KMS-11 (cell line): ENCODE results near the gene SCFD2.

ENCODE experiments used
- H2AFZ ChIP-seq: fragments of 200-600 bp; sonication (generic); 2 replicates; pipeline ENCODE4 v1.6.1; 2016; ENCODE audit warnings: antibody characterized with exemption, mixed run types, low read depth
- H3K27ac ChIP-seq: fragments of 200-600 bp; sonication (generic); 2 replicates; pipeline ENCODE4 v1.6.1; 2016; ENCODE audit warnings: mild to moderate bottlenecking, mixed run types
- H3K27me3 ChIP-seq: fragments of 200-600 bp; sonication (generic); 2 replicates; pipeline ENCODE4 v1.6.1; 2017; ENCODE audit warnings: mild to moderate bottlenecking, low read depth, mixed run types, moderate library complexity; ENCODE audit not compliant: insufficient read depth
- H3K36me3 ChIP-seq: fragments of 200-600 bp; sonication (generic); 2 replicates; pipeline ENCODE4 v1.6.1; 2017; ENCODE audit warnings: mild to moderate bottlenecking, mixed run types; ENCODE audit not compliant: insufficient read depth
- H3K4me1 ChIP-seq: fragments of 200-600 bp; sonication (generic); 2 replicates; pipeline ENCODE4 v1.6.1; 2016; ENCODE audit warnings: mild to moderate bottlenecking, low read depth, mixed run types; ENCODE audit not compliant: poor library complexity, severe bottlenecking
- H3K4me2 ChIP-seq: fragments of 200-600 bp; sonication (generic); 2 replicates; pipeline ENCODE4 v1.7.0; 2016; ENCODE audit warnings: mild to moderate bottlenecking, mixed run types
- H3K4me3 ChIP-seq: fragments of 200-600 bp; sonication (generic); IDR thresholded peaks from 2 replicates; pipeline ENCODE4 v1.6.1; 2017; ENCODE audit warnings: low read depth, low read length, mixed read lengths; ENCODE audit not compliant: insufficient read depth
- H3K79me2 ChIP-seq: fragments of 200-600 bp; sonication (generic); 2 replicates; pipeline ENCODE4 v1.6.1; 2016; ENCODE audit warnings: low read depth, mixed run types; ENCODE audit not compliant: insufficient read depth
- H3K9ac ChIP-seq: fragments of 200-600 bp; sonication (generic); 2 replicates; pipeline ENCODE4 v1.6.1; 2016; ENCODE audit warnings: mild to moderate bottlenecking, mixed run types
- H4K20me1 ChIP-seq: fragments of 200-600 bp; sonication (generic); 2 replicates; pipeline ENCODE4 v1.6.1; 2016; ENCODE audit warnings: mild to moderate bottlenecking, mixed run types; ENCODE audit not compliant: insufficient read depth
- CTCF ChIP-seq: fragments of 200-600 bp; sonication (generic); conservative IDR thresholded peaks from 2 replicates; pipeline ENCODE4 v1.6.1; 2017; ENCODE audit warnings: low read depth, mild to moderate bottlenecking, antibody characterized with exemption, low read length, moderate library complexity, mixed read lengths

The SCFD2 gene

GRCh38 chr4:52961666-52962412 lies 404.0 kb downstream of the SCFD2 start:
- Histone ChIP-seq H3K4me2 (no peak overlapping the region), H3K27me3 (no peaks in the 10 kb centered on the region), H2AFZ (no peak overlapping the region), H3K36me3 (no peaks in the 10 kb centered on the region), H4K20me1 (no peaks in the 10 kb centered on the region), H3K4me1 (peaks cover 15% of the 10 kb centered on the region), H3K27ac (no peak overlapping the region), H3K9ac (no peak overlapping the region), H3K79me2 (no peaks in the 10 kb centered on the region), H3K4me3 (no peak overlapping the region)
- TF ChIP-seq CTCF, result no peak

GRCh38 chr4:52959541-52959940 lies 406.3 kb downstream of the SCFD2 start:
- Histone ChIP-seq H3K27ac (no peak overlapping the region), H3K4me2 (no peak overlapping the region), H3K4me3 (no peak overlapping the region), H3K4me1 (peaks cover 30% of the 10 kb centered on the region), H2AFZ (no peak overlapping the region), H3K79me2 (no peaks in the 10 kb centered on the region), H3K9ac (no peak overlapping the region), H4K20me1 (no peaks in the 10 kb centered on the region), H3K36me3 (no peaks in the 10 kb centered on the region), H3K27me3 (no peaks in the 10 kb centered on the region)
- TF ChIP-seq CTCF, result no peak

GRCh38 chr4:52957835-52958631 lies 407.8 kb downstream of the SCFD2 start:
- Histone ChIP-seq H3K79me2 (no peaks in the 10 kb centered on the region), H3K27ac (peak overlapping the region; percentile 66), H3K9ac (peak overlapping the region; percentile 9; the same call in 1 of the 2 replicates), H3K36me3 (no peaks in the 10 kb centered on the region), H2AFZ (peak overlapping the region; percentile 8; the same call in 1 of the 2 replicates), H3K4me1 (peaks cover 30% of the 10 kb centered on the region), H3K4me3 (no peak overlapping the region), H3K4me2 (peak overlapping the region; percentile 50), H3K27me3 (no peaks in the 10 kb centered on the region), H4K20me1 (no peaks in the 10 kb centered on the region)
- no peak for TF ChIP-seq CTCF

- TF ChIP-seq CTCF, result no peak
- Histone ChIP-seq H2AFZ (peak overlapping the region; percentile 8; the same call in 1 of the 2 replicates), H3K4me2 (peak overlapping the region; percentile 50), H3K36me3 (no peaks in the 10 kb centered on the region), H3K4me1 (peaks cover 30% of the 10 kb centered on the region), H3K79me2 (no peaks in the 10 kb centered on the region), H3K4me3 (no peak overlapping the region), H3K27me3 (no peaks in the 10 kb centered on the region), H3K27ac (peak overlapping the region; percentile 66), H3K9ac (peak overlapping the region; percentile 9; the same call in 1 of the 2 replicates), H4K20me1 (no peaks in the 10 kb centered on the region)
Observed at GRCh38 chr4:52957220-52957686, 408.6 kb downstream of the SCFD2 start.
